Hematopoietic multipotent progenitor cell treated with erythropoietin and hydrocortisone succinate and interleukin-3 and kit ligand, for 4 days (in vitro differentiated cells): Measurements from ENCODE around the gene MEI1.
"Not testable (repeated sequence)": the region's sequence is repeated elsewhere in the genome, so short reads cannot be mapped to it uniquely, and the experiment has no call there.

Experiments
- DNase-seq: peaks from one replicate; pipeline ENCODE4 v3.0.0-alpha.2; 2015

MEI1 gene

GRCh38 chr22:41683616-41684015, 15.7 kb upstream of the MEI1 start:
- no peak for DNase-seq

- no peak for DNase-seq
Observed at GRCh38 chr22:41684194-41684593, 15.1 kb upstream of the MEI1 start.

- DNase-seq: not testable (repeated sequence)
Observed at GRCh38 chr22:41686890-41687289, 12.4 kb upstream of the MEI1 start.

- DNase-seq: peak; percentile 73
Observed at GRCh38 chr22:41687901-41688364, 11.4 kb upstream of the MEI1 start.

GRCh38 chr22:41688365-41689211, 10.7 kb upstream of the MEI1 start, which contains the start of gene SNU13:
Gene SNU13 (minus strand): TSS chr22:41688867. CDS start chr22:41688796, 71 bp downstream.
- DNase-seq: peak; percentile 98

- peak; percentile 19 for DNase-seq
Observed at GRCh38 chr22:41690476-41690875, 8.8 kb upstream of the MEI1 start.

GRCh38 chr22:41695211-41695610, 4.1 kb upstream of the MEI1 start:
- DNase-seq: no peak

- no peak for DNase-seq
Observed at GRCh38 chr22:41696703-41697102, 2.6 kb upstream of the MEI1 start.

GRCh38 chr22:41697126-41697775, 2.1 kb upstream of the MEI1 start:
- peak; percentile 95 for DNase-seq

- no peak for DNase-seq
Observed at GRCh38 chr22:41700108-41700364, 733 bp downstream of the MEI1 start.

GRCh38 chr22:41702763-41703162, 3.5 kb downstream of the MEI1 start:
- no peak for DNase-seq

- no peak for DNase-seq
Observed at GRCh38 chr22:41709341-41709740, 10.0 kb downstream of the MEI1 start.

- DNase-seq: no peak
Observed at GRCh38 chr22:41713004-41713403, 13.7 kb downstream of the MEI1 start.

GRCh38 chr22:41722496-41722895, 23.2 kb downstream of the MEI1 start:
- no peak for DNase-seq

GRCh38 chr22:41725510-41726110, 26.3 kb downstream of the MEI1 start:
- DNase-seq: peak; percentile 50

GRCh38 chr22:41731609-41732008, 32.3 kb downstream of the MEI1 start:
- DNase-seq: no peak

- DNase-seq: peak; percentile 19
Observed at GRCh38 chr22:41732096-41732772, 32.9 kb downstream of the MEI1 start.

GRCh38 chr22:41733241-41733640, 33.9 kb downstream of the MEI1 start:
- not testable (repeated sequence) for DNase-seq

GRCh38 chr22:41739576-41739975, 40.3 kb downstream of the MEI1 start:
- DNase-seq: no peak

- no peak for DNase-seq
Observed at GRCh38 chr22:41742918-41743317, 43.6 kb downstream of the MEI1 start.

GRCh38 chr22:41745968-41746367, 46.7 kb downstream of the MEI1 start:
- DNase-seq: no peak

- DNase-seq: peak; percentile 84
Observed at GRCh38 chr22:41746567-41747400, 47.5 kb downstream of the MEI1 start.
